ENCODE data around the gene GOLGA3.
A peak's percentile ranks its signal among the peaks of the same experiment; 100 is the strongest.

The GOLGA3 gene

GRCh38 chr12:132777614-132778013, 51.1 kb downstream of the GOLGA3 start:
- peak overlapping the region; percentile 92 for H3K27ac ChIP-seq
- TF ChIP-seq CTCF (conservative IDR thresholded peaks at IDR 0.05): no peak

GRCh38 chr12:132776816-132777568, 51.7 kb downstream of the GOLGA3 start:
- TF ChIP-seq CTCF (conservative IDR thresholded peaks at IDR 0.05): no peak
- peak overlapping the region; percentile 92 for H3K27ac ChIP-seq

DNA sequence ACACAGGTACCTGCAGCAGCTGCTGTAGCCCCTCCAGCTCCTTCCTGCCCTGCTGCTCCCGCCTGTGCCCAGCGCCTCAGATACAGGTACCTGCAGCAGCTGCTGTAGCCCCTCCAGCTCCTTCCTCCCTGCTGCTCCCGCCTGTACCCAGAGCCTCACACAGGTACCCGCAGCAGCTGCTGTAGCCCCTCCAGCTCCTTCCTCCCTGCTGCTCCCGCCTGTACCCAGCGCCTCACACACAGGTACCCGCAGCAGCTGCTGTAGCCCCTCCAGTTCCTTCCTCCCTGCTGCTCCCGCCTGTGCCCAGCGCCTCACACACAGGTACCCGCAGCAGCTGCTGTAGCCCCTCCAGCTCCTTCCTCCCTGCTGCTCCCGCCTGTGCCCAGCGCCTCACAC, 52.4 kb downstream of the GOLGA3 start:
- peak overlapping the region; percentile 92 for H3K27ac ChIP-seq

GRCh38 chr12:132775502-132776229, 53.0 kb downstream of the GOLGA3 start:
- TF ChIP-seq CTCF (conservative IDR thresholded peaks at IDR 0.05): no peak
- H3K27ac ChIP-seq: peak overlapping the region; percentile 48

GRCh38 chr12:132774646-132775275, 53.9 kb downstream of the GOLGA3 start:
- peak overlapping the region; percentile 48 for H3K27ac ChIP-seq
- no peak for TF ChIP-seq CTCF (conservative IDR thresholded peaks at IDR 0.05)

GRCh38 chr12:132774159-132774558, 54.5 kb downstream of the GOLGA3 start:
- no peak for TF ChIP-seq CTCF (conservative IDR thresholded peaks at IDR 0.05)
- H3K27ac ChIP-seq: no peak overlapping the region

DNA sequence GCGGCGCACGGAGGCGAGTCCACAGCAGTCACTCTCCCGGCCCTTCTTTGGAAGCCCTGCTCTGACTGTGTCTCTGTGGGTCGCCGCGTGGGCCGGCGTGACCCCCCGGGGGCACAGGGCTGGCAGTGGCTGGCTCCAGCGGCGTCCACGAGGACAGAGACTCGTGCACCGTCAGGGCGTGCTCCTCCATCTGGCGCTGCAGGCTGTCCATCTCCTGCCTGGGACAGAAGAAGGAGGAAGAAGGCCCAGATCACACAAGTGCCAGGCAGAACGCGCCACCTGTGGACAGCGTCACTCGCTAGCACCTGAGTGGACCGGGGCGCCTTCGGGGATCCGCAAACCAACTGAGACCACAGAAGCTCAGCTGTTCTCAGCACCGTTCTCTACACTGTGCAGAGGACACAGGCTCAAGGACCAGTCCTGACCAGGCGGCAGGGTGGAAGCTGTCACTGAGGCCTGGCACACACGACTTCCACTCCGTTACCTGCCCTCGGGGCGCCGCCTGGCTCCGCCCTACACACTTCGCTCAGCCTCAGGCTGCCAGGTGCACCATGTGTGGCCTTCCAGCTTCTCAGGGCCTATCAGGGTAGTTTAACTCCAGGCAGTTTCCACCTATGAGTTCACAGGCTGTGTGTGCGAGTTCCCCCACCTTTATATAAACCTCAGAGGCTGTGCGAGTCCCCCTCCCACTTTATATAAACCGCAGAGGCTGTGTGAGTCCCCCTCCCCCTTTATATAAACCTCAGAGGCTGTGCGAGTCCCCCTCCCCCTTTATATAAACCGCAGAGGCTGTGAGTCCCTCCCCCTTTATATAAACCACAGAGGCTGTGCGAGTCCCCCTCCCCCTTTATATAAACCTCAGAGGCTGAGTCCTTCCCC, 55.4 kb downstream of the GOLGA3 start:
- no peak overlapping the region for H3K27ac ChIP-seq
- no peak for TF ChIP-seq CTCF (conservative IDR thresholded peaks at IDR 0.05)

Data from VCaP (cell line).